ENCODE data around the gene CSNK1G2.

DNA sequence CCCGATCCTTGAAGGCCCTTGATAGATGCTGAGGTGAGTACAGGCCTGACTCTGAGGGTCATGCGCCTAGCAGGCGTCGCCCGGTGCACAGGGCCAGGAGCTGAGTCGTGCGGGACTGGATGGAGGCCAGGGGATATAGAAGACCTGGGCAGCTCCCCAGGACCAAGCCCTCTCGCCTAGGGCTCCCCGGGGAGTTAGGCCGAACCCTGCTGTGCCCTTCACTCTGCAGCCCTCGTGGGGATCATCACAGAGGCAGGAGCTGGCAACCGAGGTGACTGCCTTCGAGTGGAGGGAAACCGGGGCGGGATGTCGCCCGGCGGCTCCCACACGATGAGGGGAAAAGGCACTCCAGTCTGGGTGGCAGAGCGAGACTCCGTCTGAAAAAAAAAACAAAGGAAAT is 11.7 kb downstream of the CSNK1G2 start:
- no peak for TF ChIP-seq SUZ12 (IDR thresholded peaks at IDR 0.05; ENCODE audit: extremely low read depth, insufficient read depth, insufficient read length)
- no peak for TF ChIP-seq YY1 (IDR thresholded peaks at IDR 0.05; ENCODE audit: insufficient read depth, insufficient read length)
